NB4 (cell line): ENCODE results near the gene CELSR1.

Source experiments
- CTCF ChIP-seq: IDR thresholded peaks from one replicate; pipeline ENCODE4 v1.5.1; 2012; ENCODE audit warnings: low read depth, low read length
- MAX ChIP-seq: IDR thresholded peaks from 2 replicates; pipeline ENCODE4 v1.6.1; 2011; ENCODE audit warnings: low read depth, low read length
- MYC ChIP-seq: IDR thresholded peaks from 2 replicates; pipeline ENCODE4 v1.6.1; 2011; ENCODE audit warnings: low read depth, low read length
- POLR2A ChIP-seq: IDR thresholded peaks from 2 replicates; pipeline ENCODE4 v1.6.1; 2011; ENCODE audit warnings: mild to moderate bottlenecking; ENCODE audit not compliant: insufficient read length; ENCODE audit errors: extremely low read depth

- TF ChIP-seq CTCF (no peak), POLR2A (no peak), MAX (no peak), MYC (no peak)
Observed at GRCh38 chr22:46353483-46354105, 183.8 kb downstream of the CELSR1 start.
